Ishikawa (cell line): ENCODE results near the gene CWC27.

Source experiments
- CEBPB ChIP-seq: IDR thresholded peaks from 2 replicates; pipeline ENCODE4 v1.6.1; 2012
- CREB1 ChIP-seq: IDR thresholded peaks from 2 replicates; pipeline ENCODE4 v1.6.1; 2012; ENCODE audit warnings: low read depth
- EGR1 ChIP-seq: IDR thresholded peaks from 2 replicates; pipeline ENCODE4 v1.6.1; 2012
- EP300 ChIP-seq: IDR thresholded peaks from 2 replicates; pipeline ENCODE4 v1.6.1; 2012; ENCODE audit warnings: borderline replicate concordance
- FOXM1 ChIP-seq: IDR thresholded peaks from 2 replicates; pipeline ENCODE4 v1.6.1; 2012; ENCODE audit warnings: low read depth, borderline replicate concordance
- NFIC ChIP-seq: IDR thresholded peaks from 2 replicates; pipeline ENCODE4 v1.6.1; 2012
- RAD21 ChIP-seq: IDR thresholded peaks from 2 replicates; pipeline ENCODE4 v1.6.1; 2012; ENCODE audit warnings: low read depth
- TAF1 ChIP-seq: IDR thresholded peaks from 2 replicates; pipeline ENCODE4 v1.6.1; 2012; ENCODE audit warnings: low read depth, mild to moderate bottlenecking
- TCF12 ChIP-seq: IDR thresholded peaks from 2 replicates; pipeline ENCODE4 v1.6.1; 2012; ENCODE audit warnings: low read depth
- TEAD4 ChIP-seq: IDR thresholded peaks from 2 replicates; pipeline ENCODE4 v1.6.1; 2012
- YY1 ChIP-seq: IDR thresholded peaks from 2 replicates; pipeline ENCODE4 v1.6.1; 2012; ENCODE audit warnings: low read depth
- ZBTB7A ChIP-seq: IDR thresholded peaks from 2 replicates; pipeline ENCODE4 v1.6.1; 2012; ENCODE audit warnings: low read depth
- TF ChIP-seq, protein P1 (sequence below): IDR thresholded peaks from 2 replicates; pipeline ENCODE4 v1.6.1; 2012; ENCODE audit warnings: low read depth, mild to moderate bottlenecking
- TF ChIP-seq, protein P2 (sequence below): IDR thresholded peaks from 2 replicates; pipeline ENCODE4 v1.6.1; 2012
- TF ChIP-seq, protein P3 (sequence below): IDR thresholded peaks from 2 replicates; pipeline ENCODE4 v1.6.1; 2012

The CWC27 gene

DNA sequence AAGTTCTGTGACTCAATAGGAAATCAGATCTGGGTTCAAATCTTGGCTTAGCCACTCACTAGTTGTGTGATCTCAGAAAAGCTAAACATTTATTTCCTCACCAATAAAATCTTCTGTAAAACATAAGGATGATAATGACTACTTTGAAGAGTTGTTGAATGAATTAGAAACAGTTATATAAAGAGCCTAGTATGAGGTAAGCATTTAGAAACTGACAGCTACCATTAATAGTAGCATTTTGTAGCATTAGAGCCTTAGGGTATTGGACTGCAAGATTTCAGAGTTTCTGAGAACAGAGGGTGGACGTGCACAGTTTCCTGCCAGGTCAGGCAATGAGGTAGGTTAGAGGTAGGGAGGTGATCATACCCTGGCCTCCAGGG lies 293.2 kb downstream of the CWC27 start:
- no peak for TF ChIP-seq TEAD4
- TF ChIP-seq, protein P1, sequence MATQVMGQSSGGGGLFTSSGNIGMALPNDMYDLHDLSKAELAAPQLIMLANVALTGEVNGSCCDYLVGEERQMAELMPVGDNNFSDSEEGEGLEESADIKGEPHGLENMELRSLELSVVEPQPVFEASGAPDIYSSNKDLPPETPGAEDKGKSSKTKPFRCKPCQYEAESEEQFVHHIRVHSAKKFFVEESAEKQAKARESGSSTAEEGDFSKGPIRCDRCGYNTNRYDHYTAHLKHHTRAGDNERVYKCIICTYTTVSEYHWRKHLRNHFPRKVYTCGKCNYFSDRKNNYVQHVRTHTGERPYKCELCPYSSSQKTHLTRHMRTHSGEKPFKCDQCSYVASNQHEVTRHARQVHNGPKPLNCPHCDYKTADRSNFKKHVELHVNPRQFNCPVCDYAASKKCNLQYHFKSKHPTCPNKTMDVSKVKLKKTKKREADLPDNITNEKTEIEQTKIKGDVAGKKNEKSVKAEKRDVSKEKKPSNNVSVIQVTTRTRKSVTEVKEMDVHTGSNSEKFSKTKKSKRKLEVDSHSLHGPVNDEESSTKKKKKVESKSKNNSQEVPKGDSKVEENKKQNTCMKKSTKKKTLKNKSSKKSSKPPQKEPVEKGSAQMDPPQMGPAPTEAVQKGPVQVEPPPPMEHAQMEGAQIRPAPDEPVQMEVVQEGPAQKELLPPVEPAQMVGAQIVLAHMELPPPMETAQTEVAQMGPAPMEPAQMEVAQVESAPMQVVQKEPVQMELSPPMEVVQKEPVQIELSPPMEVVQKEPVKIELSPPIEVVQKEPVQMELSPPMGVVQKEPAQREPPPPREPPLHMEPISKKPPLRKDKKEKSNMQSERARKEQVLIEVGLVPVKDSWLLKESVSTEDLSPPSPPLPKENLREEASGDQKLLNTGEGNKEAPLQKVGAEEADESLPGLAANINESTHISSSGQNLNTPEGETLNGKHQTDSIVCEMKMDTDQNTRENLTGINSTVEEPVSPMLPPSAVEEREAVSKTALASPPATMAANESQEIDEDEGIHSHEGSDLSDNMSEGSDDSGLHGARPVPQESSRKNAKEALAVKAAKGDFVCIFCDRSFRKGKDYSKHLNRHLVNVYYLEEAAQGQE: no peak

DNA sequence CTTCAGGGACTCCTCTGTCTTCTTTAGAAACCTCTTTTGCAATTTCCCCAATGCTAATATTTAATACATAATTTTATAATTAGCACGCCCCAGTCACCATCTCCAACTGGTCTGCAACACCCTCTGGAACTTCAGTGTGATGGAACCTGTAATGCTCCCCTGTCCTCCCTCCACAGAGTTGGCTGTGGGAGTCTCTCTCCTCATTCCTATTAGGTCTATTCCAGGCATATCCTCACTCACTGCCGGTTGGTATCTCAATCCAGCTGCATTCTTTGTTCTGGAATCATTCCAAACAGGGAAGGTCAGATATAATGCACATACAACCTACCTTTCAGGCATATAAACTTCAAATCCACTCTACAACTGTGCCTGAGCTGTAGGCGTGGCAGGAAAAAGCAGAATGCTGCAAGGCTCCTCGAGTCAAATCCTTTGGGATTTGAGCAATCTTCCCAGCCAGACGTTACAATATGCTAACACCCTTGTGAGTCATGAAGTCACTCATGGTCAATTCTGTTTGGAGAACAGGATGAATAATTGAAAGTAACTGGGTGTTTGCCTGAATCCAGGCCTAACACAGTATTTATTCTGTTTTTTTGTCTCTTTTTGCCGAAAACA lies 293.8 kb downstream of the CWC27 start:
- TF ChIP-seq ZBTB7A (no peak), FOXM1 (no peak), RAD21 (no peak), NFIC (no peak)

GRCh38 chr5:65065001-65065511 lies 296.3 kb downstream of the CWC27 start:
- TF ChIP-seq ZBTB7A: no peak
- TF ChIP-seq EGR1: no peak
- no peak for TF ChIP-seq TAF1

GRCh38 chr5:65066387-65067146 lies 297.8 kb downstream of the CWC27 start:
- peak; percentile 7; the same call in 1 of the 2 replicates for TF ChIP-seq EGR1
- no peak for TF ChIP-seq ZBTB7A

DNA sequence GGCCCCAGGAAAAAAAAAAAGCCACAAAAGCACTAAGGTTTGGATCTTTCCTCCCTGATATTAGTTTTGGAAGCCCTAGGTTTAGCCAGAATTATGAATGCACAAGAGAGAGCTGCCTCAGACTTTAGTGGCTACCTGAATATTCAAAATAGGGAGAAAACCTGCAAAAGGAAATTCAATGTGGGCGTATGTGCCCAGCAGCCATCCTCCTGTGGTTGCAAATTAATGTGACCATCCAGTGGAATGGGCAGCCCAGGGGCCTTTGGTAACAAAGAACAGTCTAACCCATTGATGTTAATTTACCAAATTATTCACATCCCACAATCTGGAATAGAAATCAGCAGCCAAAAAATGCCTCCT lies 298.4 kb downstream of the CWC27 start:
- no peak for TF ChIP-seq YY1
- TF ChIP-seq EP300: no peak
- no peak for TF ChIP-seq TEAD4
- TF ChIP-seq, protein P2, sequence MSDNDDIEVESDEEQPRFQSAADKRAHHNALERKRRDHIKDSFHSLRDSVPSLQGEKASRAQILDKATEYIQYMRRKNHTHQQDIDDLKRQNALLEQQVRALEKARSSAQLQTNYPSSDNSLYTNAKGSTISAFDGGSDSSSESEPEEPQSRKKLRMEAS: no peak
- TF ChIP-seq RAD21: no peak
- TF ChIP-seq TAF1: no peak
- TF ChIP-seq EGR1: no peak
- TF ChIP-seq, protein P3, sequence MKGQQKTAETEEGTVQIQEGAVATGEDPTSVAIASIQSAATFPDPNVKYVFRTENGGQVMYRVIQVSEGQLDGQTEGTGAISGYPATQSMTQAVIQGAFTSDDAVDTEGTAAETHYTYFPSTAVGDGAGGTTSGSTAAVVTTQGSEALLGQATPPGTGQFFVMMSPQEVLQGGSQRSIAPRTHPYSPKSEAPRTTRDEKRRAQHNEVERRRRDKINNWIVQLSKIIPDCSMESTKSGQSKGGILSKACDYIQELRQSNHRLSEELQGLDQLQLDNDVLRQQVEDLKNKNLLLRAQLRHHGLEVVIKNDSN: no peak
- no peak for TF ChIP-seq CREB1
- TF ChIP-seq TCF12: no peak
- TF ChIP-seq, protein P1: no peak
- no peak for TF ChIP-seq CEBPB
- TF ChIP-seq ZBTB7A: no peak
- TF ChIP-seq FOXM1: no peak
- no peak for TF ChIP-seq NFIC
